ENCODE results near the gene PIP4K2B. TPM values are rescaled to one million over a fixed set of nuclear protein-coding genes. Genes with fewer than 3 reads are reported as not detected.

The PIP4K2B gene
- total RNA-seq, 1 experiment from 2014 or later: 28.0 TPM

DNA sequence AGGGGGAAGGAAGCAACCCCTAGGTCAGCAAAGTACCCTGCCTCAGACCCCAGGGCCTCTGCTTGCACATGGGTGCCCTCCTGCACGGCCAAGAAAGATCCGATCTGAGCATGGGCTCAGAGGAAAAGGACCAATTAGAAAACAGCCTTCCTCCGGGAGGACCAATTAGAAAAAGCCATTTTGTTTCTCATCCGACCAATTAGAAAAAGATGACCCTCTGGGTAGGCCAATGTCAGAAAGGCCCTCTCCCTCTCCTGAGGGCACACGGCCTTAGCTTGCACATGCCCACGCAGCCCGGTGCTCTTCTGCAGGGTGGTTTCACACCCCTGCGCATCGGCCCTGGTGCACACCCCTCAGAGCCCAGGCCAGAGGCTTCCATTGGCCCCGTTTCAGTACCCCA, 74.3 kb downstream of the PIP4K2B start:
- H3K4me1 ChIP-seq (ENCODE audit: insufficient read depth, low read length, poor library complexity, severe bottlenecking): no peaks in the 10 kb centered on the region
- POLR2A ChIA-PET (ENCODE audit: low non-redundant PET): no interaction called here
- BruUV-seq (replicated peaks): no TSS peak
- no peaks in the 10 kb centered on the region for H3K9me3 ChIP-seq (ENCODE audit: low read depth, low read length, poor library complexity, severe bottlenecking)
- no peak for DNase-seq (ENCODE audit: low spot score)
- H3K27ac ChIP-seq (ENCODE audit: low read depth, low read length, poor library complexity, severe bottlenecking): no peak overlapping the region
- no peak overlapping the region for H3K4me3 ChIP-seq (ENCODE audit: low read depth, low read length, poor library complexity, severe bottlenecking)
- CTCF ChIA-PET: no interaction called here
- H3K27me3 ChIP-seq (replicated peaks; ENCODE audit: insufficient read depth, low read depth, low read length, poor library complexity): no peaks in the 10 kb centered on the region
- H3K36me3 ChIP-seq (ENCODE audit: insufficient read depth, low read length, poor library complexity, severe bottlenecking): no peaks in the 10 kb centered on the region
- intact Hi-C loops (cut with micrococcal nuclease; ENCODE audit: unreplicated experiment): no loop called here
- TF ChIP-seq, protein P1, sequence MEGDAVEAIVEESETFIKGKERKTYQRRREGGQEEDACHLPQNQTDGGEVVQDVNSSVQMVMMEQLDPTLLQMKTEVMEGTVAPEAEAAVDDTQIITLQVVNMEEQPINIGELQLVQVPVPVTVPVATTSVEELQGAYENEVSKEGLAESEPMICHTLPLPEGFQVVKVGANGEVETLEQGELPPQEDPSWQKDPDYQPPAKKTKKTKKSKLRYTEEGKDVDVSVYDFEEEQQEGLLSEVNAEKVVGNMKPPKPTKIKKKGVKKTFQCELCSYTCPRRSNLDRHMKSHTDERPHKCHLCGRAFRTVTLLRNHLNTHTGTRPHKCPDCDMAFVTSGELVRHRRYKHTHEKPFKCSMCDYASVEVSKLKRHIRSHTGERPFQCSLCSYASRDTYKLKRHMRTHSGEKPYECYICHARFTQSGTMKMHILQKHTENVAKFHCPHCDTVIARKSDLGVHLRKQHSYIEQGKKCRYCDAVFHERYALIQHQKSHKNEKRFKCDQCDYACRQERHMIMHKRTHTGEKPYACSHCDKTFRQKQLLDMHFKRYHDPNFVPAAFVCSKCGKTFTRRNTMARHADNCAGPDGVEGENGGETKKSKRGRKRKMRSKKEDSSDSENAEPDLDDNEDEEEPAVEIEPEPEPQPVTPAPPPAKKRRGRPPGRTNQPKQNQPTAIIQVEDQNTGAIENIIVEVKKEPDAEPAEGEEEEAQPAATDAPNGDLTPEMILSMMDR (conservative IDR thresholded peaks at IDR 0.05; ENCODE audit: low read depth, low read length): no peak
- no peak for TF ChIP-seq EZH2 (IDR thresholded peaks at IDR 0.05; ENCODE audit: borderline replicate concordance, low read depth, low read length, poor library complexity, severe bottlenecking)

DNA sequence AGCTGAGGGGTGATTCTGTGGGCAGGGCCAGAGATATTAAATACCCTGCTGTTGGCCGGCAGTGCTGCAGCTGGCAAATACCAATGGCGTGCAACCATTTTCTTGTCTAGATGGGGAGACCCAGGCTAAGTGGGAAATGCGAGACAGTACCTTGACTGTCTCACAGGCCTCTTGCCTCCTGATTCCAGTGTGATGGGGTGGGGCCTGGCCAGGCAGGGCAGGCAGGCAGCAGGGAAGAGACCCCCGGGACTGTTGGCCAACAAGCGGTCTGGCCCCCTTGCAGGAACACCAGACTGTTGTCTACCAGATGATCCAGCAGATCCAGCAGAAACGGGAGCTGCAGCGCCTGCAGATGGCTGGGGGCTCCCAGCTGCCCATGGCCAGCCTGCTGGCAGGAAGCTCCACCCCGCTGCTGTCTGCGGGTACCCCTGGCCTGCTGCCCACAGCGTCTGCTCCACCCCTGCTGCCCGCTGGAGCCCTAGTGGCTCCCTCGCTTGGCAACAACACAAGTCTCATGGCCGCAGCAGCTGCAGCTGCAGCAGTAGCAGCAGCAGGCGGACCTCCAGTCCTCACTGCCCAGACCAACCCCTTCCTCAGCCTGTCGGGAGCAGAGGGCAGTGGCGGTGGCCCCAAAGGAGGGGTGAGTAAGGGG, 74.9 kb downstream of the PIP4K2B start:
- Histone ChIP-seq H3K27me3 (replicated peaks; ENCODE audit: insufficient read depth, low read depth, low read length, poor library complexity) (no peaks in the 10 kb centered on the region), H3K4me3 (ENCODE audit: low read depth, low read length, poor library complexity, severe bottlenecking) (no peak overlapping the region), H3K36me3 (ENCODE audit: insufficient read depth, low read length, poor library complexity, severe bottlenecking) (no peaks in the 10 kb centered on the region), H3K4me1 (ENCODE audit: insufficient read depth, low read length, poor library complexity, severe bottlenecking) (no peaks in the 10 kb centered on the region), H3K27ac (ENCODE audit: low read depth, low read length, poor library complexity, severe bottlenecking) (no peak overlapping the region), H3K9me3 (ENCODE audit: low read depth, low read length, poor library complexity, severe bottlenecking) (no peaks in the 10 kb centered on the region)
- ChIA-PET CTCF (no interaction called here), POLR2A (ENCODE audit: low non-redundant PET) (no interaction called here)
- BruUV-seq (replicated peaks): no TSS peak
- DNase-seq (ENCODE audit: low spot score): no peak
- TF ChIP-seq, protein P1 (conservative IDR thresholded peaks at IDR 0.05; ENCODE audit: low read depth, low read length): no peak
- TF ChIP-seq EZH2 (IDR thresholded peaks at IDR 0.05; ENCODE audit: borderline replicate concordance, low read depth, low read length, poor library complexity, severe bottlenecking): no peak
- intact Hi-C loops (cut with micrococcal nuclease; ENCODE audit: unreplicated experiment): no loop called here

DNA sequence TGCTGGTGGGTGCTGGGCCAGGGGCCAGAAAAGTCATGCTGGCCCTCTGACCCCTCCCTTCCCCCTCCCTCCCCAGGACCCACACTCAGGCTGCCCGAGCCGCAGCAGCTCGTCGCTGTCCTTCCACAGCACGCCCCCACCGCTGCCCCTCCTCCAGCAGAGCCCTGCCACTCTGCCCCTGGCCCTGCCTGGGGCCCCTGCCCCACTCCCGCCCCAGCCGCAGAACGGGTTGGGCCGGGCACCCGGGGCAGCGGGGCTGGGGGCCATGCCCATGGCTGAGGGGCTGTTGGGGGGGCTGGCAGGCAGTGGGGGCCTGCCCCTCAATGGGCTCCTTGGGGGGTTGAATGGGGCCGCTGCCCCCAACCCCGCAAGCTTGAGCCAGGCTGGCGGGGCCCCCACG, 77.6 kb downstream of the PIP4K2B start:
- no TSS peak for BruUV-seq (replicated peaks)

More for the DNA sequence above, 77.6 kb downstream of the PIP4K2B start:
- no peak for DNase-seq (ENCODE audit: low spot score)
- ChIA-PET CTCF (no interaction called here), POLR2A (ENCODE audit: low non-redundant PET) (interaction anchor here (0.5 kb wide), 1 partner anchor 306 kb away, joined by 9 read pairs; no protein-coding TSS in a partner anchor)
- Histone ChIP-seq H3K27me3 (replicated peaks; ENCODE audit: insufficient read depth, low read depth, low read length, poor library complexity) (no peaks in the 10 kb centered on the region), H3K9me3 (ENCODE audit: low read depth, low read length, poor library complexity, severe bottlenecking) (no peaks in the 10 kb centered on the region), H3K4me1 (ENCODE audit: insufficient read depth, low read length, poor library complexity, severe bottlenecking) (no peaks in the 10 kb centered on the region), H3K27ac (ENCODE audit: low read depth, low read length, poor library complexity, severe bottlenecking) (no peak overlapping the region), H3K4me3 (ENCODE audit: low read depth, low read length, poor library complexity, severe bottlenecking) (no peak overlapping the region), H3K36me3 (ENCODE audit: insufficient read depth, low read length, poor library complexity, severe bottlenecking) (peaks cover 5% of the 10 kb centered on the region)
- TF ChIP-seq, protein P1 (conservative IDR thresholded peaks at IDR 0.05; ENCODE audit: low read depth, low read length): no peak
- TF ChIP-seq EZH2 (IDR thresholded peaks at IDR 0.05; ENCODE audit: borderline replicate concordance, low read depth, low read length, poor library complexity, severe bottlenecking): no peak
- intact Hi-C loops (cut with micrococcal nuclease; ENCODE audit: unreplicated experiment): no loop called here
